ENCODE data around the gene SF3B4.
"Not testable (repeated sequence)": the region's sequence is repeated elsewhere in the genome, so short reads cannot be mapped to it uniquely, and the experiment has no call there.

The SF3B4 gene

DNA sequence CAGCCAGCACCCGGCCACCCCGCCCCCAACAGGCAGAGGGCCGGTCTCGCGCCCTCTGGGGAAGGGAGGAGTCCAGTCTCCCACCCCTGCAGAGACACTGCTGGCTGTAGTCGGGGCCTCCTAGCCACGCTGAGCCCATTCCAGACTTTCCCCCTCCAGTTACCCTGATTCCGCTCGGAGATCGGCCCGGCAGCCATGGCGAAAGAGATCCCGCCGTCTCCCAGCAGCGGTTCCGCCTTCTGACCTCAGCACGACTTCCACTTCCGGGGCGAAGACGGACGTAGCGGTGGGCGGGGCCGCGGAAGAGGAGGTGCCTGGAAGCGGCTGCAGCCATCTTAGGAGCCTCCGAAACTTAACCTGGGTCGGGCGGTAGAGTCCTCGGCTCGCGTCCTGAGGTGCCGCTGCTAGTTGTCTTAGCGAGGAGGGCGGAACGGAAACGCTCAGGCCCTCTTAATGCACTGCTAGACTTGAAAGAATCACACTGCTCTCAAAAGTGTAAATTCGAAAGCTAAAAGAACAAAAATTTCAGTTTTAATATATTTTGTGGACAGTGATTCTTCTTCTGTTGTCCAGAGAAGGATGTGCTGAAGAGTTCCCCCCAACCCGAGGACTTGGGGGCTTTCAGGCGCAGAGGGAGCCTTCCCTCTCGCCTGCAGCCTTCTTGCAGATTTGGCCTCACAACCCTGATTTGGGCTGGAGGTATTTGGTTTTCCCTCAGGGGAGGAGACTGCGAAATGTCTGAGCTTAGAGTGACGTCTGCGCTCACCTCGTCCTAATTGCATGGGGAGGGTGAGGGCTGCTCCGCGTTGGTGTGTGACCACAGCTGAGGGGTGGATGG is at the start of gene SF3B4:
SF3B4 (minus strand) TSS at position 241 of the 838 bp plus-strand sequence; CDS start at position 197, 44 bp downstream.
- DNase-seq = peak; percentile 93

DNA sequence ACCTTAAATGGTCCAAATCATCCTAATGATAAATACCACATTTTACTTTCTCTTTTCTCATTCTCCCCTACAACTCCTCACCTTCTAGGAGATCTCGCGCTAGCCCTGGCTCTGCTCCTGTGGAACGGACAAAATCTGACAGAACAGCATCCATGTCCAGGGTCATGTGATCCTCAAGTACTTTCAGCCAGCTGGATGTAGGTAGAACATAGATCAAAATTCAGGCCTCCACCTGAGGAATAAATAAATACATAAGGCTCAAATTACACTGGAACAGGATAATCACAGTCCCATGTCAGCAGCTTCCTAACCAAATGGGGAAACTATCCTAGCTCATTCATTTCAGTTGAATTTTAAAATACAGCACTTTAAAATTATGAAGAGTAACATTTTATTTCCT is 49.7 kb upstream of the SF3B4 start:
- no peak for DNase-seq

DNA sequence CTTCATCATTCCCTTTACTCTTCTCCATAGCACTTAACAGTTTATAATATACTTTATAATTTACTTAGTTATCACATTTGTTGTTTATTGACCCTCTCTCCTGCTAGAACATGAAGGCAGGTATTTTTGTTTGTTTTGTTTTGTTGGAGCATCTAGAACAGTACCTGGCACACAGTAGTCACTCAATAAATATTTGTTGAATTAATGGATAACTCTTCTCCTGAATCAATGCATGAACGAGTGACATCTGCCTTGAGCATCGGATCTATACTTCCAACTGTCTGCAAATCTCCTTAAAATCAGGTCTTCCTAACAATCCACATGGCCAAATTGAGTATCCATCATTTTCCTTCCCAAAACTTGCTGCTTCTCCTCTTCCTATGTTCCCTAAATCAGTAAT is 44.9 kb upstream of the SF3B4 start:
- DNase-seq = no peak

DNA sequence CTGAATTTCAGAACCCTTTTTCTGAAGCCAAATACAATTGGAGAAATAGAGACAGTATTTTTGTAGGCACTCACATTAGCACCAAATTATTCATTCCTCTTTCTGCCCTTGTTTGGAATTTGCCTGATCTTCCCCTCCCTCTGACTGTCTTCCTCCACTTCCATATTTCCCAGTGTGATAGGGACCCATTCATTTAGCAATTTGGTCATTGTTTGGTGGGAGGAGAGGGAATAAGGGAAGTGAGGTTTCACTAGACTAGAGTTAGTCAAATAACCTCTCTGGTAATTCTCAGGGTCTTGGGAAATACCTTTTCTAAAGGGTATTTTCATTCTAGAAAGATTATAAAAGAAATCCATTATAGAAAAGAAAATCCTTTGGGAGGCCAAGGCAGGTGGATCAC is 40.0 kb upstream of the SF3B4 start:
- no peak for DNase-seq

DNA sequence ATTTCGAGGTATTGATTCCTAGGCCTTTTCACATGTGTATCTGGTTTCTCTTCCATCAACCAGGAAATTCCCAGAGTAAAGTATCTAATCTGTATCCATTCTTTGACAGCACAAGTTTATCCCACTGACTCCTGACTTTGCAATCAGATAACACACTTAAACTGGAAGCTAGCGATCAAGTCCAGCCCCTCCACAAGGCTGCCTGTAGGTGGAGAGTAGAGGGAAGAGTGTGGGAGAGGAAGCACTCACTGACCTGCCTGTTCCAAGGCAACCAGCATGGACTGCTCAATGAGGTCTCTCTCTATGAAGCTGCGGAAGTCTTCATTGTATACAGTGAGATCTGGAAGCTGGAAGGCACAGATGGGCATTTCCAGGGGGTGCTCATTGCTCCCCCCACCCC is 39.4 kb upstream of the SF3B4 start:
- no peak for DNase-seq

DNA sequence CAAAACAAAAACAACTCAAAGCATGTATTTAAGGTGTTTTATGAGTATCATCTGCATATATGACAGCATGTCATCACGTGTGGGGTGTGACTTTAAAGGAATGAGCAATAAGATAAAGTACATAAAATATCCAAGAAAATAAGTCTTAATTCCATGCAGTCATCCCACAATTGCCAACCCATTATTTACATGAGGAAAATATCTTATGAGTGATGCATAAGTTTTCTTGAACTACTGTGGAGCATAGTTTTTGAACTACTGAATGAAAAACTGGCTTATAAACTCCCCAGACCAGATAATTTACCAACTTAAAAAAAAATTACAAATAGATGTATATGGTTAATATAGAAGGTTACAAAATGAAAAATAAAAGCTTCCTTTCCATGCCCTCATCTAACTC is 38.8 kb upstream of the SF3B4 start:
- no peak for DNase-seq

- DNase-seq = no peak
These were observed 37.8 kb upstream of the SF3B4 start for GRCh38 chr1:149965440-149965839.

DNA sequence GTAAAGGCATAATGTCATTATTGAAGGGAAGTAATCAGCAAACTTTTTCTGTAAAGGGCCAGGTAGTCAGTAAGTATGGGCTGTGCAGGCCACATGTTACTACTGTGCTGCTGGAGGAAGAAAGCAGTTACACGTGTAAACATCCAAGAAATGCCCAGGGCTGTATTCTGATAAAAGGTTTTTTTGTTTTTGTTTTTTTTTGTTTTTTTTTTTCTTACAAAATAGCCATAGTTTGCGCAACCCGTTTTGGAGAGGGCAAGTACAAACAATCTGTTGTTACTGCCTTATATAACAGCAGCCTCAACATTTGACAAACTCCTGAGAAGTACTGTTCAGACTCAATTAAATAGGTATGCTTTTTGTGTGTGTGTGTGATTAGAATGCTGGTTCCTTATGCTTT is 35.8 kb upstream of the SF3B4 start:
- DNase-seq = no peak

- no peak for DNase-seq
These were observed 35.1 kb upstream of the SF3B4 start for GRCh38 chr1:149962736-149963135.

DNA sequence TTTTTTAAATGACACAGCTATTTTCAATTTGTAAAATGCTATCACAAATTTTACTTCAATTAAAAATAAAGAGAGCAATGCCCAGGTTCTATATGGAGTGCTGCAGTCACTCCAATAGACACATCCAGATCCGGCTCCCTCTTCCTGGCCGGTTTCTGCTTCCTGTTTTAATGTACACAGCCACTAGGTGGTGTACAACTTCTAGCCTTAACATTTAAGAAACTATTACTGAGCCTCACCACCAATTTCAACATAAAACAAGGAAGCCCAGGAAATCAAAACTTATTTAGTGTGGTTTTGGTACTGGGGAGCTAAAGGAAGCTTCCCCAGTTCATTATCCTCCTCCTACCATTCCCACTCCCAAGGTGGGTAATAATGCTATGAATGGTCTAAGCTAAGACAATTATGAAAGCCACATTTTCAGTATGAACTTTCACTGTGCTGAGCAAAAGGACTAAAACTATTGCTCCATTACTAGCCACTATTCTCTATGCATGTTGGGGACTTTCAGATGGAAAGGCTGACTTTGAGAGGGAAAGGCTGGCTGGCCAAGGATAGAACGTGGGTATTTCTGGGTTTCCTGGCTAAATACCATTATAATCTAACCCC is 34.5 kb upstream of the SF3B4 start:
- peak; percentile 85 for DNase-seq

GRCh38 chr1:149957548-149957947 is 29.9 kb upstream of the SF3B4 start:
- not testable (repeated sequence) for DNase-seq

- no peak for DNase-seq
These were observed 22.3 kb upstream of the SF3B4 start for GRCh38 chr1:149949911-149950310.

GRCh38 chr1:149945206-149945605 is 17.6 kb upstream of the SF3B4 start:
- no peak for DNase-seq

DNA sequence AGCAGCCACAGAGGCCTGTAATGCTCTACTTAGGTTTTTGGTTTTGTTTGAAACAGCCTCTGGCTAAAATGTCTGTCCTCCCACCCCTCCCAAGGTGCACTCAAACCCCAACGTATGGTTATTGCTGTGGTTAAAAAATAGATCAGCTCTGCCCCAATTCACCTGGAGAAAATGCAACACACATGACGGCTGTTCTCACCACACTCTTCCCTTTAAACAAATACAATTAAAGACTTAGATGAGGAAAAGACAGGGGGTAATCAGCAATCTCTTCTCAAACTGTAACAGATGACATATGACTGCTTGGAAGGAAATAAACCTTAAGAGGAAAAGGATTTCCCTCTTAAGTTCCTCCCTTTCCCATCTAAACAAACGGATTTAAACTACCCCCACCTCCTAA is 15.3 kb upstream of the SF3B4 start:
- no peak for DNase-seq

GRCh38 chr1:149942207-149942606 is 14.6 kb upstream of the SF3B4 start:
- DNase-seq = no peak

DNA sequence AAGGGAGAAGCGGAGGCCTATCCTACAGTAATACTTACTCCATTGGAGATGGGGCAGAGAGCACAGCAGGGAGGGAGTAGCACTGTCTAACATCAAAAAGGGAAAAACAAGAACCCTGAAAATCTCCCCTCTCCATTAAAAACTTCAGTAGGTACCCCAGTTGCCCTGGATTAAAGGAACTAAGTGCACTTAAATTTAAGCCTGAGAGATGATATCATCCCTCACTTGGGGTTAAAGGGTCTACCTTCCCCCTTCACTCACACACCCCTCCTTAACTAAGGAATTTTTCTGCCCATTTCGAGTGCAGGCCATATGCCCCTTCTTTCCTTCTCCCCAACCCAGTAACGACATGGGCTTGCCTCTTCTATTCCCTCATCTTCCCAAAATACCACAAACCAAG is 12.8 kb upstream of the SF3B4 start:
- no peak for DNase-seq

DNA sequence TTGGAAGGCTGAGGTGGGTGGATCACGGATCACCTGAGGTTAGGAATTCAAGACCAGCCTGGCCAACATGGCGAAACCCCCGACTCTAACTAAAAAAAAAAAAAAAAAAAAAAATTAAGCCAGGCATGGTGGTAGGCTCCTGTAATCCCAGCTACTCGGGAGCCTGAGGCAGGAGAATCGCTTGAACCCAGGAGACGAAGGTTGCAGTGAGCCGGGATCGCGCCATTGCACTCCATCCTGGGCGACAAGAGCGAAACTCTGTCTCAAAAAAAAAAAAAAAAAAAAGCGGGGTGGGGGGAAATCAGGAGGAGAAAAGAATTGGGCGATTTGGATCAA is 11.0 kb upstream of the SF3B4 start:
- DNase-seq = not testable (repeated sequence)

DNA sequence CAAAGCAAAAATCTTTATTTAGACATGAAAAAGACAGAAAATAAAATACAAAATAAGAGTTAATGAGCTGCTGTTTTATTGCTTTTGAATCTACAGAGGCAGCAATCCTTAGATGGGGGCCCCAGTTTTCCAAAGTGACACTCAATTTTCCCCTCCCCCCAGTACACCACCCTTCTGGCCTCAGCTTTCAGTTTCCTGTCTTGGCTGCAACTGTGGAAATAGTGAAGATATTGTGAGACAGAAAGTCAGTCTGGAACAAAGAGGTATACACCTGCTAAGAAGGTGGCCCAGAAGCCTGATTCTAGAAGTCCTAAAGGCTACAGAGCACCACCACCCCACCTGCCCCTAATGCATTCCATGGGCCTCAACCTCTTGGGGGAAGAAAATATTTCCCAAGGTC is 10.2 kb upstream of the SF3B4 start:
- no peak for DNase-seq

DNA sequence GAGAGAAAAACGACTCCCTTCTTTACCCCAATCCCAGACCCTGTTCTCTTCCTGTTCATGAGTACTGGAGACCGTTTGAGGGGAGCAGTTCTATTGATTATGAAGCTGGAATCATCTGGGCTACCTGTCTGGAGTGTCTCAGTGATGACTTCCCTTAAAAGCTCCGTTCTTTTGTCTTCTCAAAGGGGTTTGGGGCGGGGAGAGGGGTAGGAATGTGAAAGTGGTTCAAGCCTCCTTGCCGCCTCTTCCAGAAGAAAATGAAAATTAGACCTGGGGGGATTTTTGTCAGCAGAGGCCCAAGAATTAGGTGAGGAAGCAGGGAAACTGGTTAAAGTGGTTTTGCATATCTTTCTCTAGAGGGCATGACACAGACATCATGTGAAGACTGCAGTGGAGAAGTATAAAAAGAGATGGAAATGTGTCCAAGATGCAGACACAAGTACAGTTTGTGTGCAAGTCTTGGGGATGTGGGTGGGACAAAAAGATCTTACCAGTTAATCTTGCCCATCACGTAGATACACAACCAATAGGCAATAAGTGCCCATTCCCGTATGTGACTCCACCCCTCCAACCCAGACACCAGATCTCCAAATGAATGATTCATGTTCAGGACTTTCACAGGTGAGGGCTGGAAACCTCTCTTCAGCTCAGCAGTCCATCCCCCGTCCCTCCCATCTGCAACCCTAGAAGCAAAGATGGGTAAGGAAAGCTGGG is 9.5 kb upstream of the SF3B4 start:
- no peak for DNase-seq

GRCh38 chr1:149936170-149936991 is 8.8 kb upstream of the SF3B4 start, which contains the start of gene MTMR11:
TSS of gene MTMR11 (minus strand) at chr1:149936879. CDS start at chr1:149936647, 232 bp downstream.
- DNase-seq = no peak

GRCh38 chr1:149934356-149934755 is 6.8 kb upstream of the SF3B4 start:
- no peak for DNase-seq

GRCh38 chr1:149933208-149933607 is 5.6 kb upstream of the SF3B4 start:
- no peak for DNase-seq

DNA sequence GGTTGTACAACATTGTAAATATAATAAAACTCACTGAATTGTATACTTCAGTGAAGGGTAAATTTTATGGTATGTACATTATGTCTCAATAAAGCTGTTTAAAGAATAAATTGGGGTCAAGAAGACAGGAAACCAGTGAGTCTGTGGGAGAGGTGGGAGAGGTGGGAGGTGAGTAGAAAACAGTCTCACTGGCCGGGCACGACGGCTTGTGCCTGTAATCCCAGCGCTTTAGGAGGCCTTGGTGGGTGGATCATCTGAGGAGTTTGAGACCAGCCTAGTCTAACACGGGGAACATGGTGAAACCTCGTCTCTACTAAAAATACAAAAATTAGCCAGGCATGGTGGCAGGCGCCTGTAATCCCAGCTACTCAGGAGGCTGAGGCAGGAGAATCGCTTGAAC is 4.9 kb upstream of the SF3B4 start:
- no peak for DNase-seq

Measured in MV-4-11 (cell line).